ENCODE results near the gene SERPINF2.
"Not testable (repeated sequence)": the region's sequence is repeated elsewhere in the genome, so short reads cannot be mapped to it uniquely, and the experiment has no call there.

Gene SERPINF2

DNA sequence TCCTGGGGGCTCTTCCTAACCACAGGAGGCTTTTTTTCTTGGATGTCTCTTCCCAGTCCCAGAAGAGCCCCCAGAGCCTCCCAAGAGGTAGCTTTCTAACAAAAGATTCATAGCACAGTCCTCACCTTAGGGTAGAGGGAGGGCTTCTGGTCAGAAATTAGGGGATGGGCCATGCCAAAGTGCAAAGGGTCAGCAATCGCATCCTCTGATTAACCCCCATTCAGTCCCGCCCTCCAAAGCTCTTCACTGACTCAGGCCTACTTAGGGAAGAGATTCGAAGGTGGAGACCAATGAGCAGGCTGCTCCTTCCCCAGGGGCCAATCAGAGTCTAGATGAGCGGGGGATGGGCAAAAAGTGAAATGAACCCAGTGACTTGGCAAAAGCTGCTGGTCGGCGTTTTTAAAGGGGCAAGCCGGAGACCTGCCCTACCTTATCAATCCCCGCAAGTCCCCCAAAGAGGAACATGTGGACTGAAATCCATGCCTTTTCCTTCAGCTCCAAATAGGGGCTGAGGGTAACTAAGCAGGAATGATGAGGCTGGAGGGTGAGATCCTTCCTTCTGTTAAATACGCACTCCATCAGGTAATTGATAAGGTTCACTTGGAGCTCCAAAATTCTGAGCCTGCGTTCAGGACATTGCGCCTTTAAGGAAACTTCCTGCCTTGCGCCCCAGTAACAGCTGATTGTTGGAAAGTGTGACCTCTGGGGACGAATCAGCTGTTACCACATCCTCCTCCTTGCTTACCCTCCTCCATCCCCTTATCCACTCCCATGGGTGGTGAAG, 25.6 kb upstream of the SERPINF2 start:
- DNase-seq = peak; percentile 98

DNA sequence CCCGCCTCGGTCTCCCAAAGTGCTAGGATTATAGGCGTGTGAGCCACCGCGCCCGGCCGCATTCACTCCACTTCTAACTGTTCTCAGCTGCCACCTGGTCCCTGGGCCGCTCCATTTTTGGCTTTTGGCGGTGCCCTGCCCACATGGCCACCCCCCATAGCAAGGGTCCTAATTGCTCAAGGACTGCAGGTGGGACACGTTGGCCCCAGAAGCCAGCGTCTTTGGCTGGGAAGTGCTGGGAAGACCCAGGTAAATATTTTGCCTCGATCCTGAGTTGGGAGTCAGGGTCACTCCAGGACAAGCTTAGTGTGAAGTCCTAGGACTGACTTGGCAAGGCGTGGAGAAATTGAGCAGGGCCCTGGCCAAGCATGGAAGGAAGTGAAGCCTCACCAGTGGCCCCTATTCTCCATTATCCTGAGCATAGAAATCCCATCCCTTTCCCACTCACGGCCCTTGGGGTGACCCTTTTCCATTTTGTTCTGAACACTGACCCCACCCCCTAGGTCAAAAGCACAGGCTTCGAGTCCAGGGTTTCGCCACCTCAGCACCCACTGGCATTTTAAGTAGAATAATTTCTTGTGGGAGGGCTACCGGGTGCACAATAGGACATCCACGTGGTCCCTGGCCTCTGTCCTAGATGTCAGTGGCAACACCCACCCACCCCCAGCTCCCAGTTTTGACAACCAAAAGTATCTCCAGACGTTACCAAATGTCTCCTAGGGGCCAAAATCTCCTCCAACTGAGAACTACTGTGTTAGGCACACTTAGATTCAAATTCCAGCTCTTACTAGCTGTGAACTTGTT, 24.1 kb upstream of the SERPINF2 start:
- no peak for DNase-seq

DNA sequence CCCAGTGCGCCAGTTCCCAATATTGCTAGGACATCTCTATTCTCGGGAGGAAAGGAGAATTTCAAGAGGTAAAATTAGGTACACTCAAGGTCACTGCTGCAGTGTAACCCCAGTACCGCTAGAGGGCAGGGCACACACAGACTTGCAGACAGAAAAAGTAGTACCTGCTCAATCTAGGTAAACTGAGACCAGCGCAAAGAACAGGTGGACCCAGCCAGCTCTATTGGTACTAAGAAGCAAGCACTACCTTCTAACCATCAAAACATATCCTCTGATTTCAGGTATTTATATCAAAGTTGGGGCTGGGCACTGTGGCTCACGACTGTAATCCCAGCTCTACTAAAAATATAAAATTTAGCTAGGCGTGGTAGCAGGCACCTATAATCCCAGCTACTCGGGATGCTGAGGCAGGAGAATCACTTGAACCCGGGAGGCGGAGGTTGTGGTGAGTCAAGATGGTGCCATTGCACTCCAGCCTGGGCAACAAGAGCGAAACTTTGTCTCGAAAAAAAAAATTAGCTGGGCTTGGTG, 21.8 kb upstream of the SERPINF2 start:
- peak; percentile 58 for DNase-seq

DNA sequence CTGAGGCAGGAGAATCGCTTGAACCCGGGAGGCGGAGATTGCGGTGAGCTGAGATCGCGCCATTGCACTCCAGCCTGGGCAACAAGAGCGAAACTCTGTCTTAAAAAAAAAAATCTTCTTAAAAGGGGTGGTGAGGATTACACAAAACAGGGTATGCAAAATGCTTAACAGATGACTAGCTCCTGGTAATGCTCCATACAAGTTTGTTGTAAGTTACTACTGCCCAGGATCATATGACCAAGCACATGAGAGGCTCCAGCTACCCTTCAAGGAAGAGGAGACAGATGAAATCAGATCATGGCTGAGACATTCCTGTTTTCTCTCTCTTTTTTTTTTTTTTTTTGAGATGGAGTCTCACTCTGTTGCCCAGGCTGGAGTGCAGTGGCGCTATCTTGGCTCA, 20.6 kb upstream of the SERPINF2 start:
- not testable (repeated sequence) for DNase-seq

DNA sequence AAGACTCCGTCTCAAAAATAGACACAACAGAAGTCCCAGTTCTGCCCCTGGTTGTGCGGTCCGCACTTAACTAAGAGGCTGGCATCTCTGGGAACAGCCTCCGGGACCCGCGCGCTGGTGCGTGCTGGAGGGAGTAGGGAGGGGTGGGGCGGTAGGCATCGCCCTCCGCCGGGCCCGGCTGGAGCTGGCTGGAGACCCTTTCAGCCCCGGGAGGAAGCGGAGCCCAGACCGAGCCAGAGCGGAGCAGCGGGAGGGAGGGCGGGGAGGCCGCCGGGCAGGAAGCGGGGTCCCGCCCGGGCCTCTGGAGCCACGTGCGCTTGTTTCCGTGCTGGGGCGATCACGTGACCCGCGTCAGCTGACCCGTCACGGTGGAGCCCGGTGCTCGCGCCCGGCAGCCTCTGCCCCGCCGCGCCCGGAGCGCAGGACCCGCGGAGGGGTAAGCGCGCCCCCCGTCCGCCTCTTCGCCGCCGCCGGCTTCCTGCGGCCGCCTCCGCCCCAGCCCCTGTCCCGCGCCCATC, 18.3 kb upstream of the SERPINF2 start, which contains the start of gene WDR81:
Gene WDR81, plus strand, starts transcription at position 354 of the 518 bp plus-strand sequence. CDS start 256 bp downstream, outside the sequence.
- peak; percentile 82 for DNase-seq

DNA sequence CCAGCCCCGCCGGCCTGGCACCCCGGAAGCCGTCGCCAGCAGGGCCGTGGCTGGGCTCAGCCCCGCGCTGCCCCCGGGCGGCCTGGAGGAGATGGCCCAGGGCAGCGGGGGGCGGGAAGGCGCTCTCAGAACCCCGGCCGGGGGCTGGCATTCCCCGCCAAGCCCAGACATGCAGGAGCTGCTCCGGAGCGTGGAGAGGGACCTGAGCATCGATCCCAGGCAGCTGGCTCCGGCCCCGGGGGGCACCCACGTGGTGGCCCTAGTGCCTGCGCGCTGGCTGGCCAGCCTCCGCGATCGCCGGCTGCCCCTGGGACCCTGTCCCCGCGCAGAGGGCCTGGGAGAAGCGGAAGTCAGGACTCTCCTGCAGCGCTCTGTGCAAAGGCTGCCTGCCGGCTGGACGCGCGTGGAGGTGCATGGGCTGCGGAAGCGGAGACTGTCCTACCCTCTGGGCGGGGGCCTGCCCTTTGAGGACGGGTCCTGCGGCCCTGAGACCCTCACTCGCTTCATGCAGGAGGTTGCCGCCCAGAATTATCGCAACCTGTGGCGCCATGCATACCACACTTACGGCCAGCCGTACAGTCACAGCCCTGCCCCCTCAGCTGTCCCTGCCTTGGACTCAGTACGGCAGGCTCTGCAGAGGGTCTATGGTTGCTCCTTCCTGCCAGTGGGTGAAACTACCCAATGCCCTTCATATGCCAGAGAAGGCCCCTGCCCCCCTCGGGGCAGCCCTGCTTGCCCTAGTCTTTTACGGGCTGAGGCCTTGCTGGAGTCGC, 17.6 kb upstream of the SERPINF2 start:
- peak; percentile 57 for DNase-seq

DNA sequence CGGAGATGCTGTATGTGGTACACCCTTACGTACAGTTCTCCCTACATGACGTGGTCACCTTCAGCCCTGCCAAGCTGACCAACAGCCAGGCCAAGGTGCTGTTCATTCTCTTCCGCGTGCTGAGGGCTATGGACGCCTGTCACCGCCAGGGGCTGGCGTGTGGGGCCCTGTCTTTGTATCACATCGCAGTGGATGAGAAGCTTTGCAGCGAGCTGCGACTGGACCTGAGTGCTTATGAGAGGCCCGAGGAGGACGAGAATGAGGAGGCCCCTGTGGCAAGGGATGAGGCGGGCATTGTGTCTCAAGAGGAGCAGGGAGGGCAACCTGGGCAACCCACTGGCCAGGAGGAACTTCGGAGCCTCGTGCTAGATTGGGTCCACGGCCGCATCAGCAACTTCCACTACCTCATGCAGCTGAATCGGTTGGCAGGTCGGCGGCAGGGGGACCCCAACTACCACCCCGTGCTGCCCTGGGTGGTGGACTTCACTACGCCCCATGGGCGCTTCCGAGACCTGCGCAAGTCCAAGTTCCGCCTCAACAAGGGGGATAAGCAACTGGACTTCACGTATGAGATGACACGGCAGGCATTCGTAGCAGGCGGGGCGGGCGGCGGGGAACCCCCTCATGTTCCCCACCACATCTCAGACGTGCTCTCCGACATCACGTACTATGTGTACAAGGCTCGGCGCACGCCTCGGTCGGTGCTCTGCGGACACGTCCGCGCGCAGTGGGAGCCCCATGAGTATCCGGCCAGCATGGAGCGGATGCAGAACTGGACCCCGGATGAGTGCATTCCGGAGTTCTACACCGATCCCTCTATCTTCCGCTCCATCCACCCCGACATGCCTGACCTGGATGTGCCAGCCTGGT, 16.8 kb upstream of the SERPINF2 start:
- no peak for DNase-seq

DNA sequence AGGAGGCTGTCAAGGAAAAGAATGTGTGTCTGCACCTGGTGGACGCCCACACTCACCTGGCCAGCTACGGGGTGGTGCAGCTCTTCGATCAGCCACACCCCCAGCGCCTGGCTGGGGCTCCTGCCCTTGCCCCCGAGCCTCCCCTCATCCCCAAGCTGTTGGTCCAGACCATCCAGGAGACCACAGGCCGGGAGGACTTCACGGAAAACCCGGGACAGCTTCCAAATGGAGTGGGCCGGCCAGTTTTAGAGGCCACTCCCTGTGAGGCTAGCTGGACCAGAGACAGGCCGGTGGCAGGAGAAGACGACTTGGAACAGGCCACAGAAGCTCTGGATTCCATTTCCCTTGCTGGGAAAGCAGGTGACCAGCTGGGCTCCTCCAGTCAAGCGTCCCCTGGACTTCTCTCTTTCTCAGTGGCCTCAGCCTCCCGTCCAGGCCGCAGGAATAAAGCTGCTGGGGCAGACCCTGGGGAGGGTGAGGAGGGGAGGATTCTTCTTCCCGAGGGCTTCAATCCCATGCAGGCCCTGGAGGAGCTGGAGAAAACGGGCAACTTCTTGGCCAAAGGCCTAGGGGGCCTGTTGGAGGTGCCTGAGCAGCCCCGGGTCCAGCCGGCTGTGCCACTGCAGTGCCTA, 15.9 kb upstream of the SERPINF2 start:
- DNase-seq = no peak

DNA sequence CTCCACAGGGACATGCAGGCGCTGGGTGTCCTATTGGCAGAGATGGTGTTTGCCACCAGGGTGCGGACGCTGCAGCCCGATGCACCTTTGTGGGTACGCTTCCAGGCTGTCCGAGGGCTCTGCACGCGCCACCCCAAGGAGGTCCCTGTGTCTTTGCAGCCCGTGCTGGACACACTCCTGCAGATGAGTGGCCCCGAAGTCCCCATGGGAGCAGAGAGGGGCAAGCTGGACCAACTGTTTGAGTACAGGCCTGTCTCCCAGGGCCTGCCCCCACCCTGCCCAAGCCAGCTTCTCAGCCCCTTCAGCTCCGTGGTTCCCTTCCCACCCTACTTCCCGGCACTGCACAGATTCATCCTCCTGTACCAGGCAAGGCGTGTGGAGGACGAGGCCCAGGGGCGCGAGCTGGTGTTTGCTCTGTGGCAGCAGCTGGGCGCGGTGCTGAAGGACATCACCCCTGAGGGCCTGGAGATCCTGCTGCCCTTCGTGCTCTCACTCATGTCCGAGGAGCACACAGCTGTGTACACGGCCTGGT, 15.3 kb upstream of the SERPINF2 start:
- no peak for DNase-seq

DNA sequence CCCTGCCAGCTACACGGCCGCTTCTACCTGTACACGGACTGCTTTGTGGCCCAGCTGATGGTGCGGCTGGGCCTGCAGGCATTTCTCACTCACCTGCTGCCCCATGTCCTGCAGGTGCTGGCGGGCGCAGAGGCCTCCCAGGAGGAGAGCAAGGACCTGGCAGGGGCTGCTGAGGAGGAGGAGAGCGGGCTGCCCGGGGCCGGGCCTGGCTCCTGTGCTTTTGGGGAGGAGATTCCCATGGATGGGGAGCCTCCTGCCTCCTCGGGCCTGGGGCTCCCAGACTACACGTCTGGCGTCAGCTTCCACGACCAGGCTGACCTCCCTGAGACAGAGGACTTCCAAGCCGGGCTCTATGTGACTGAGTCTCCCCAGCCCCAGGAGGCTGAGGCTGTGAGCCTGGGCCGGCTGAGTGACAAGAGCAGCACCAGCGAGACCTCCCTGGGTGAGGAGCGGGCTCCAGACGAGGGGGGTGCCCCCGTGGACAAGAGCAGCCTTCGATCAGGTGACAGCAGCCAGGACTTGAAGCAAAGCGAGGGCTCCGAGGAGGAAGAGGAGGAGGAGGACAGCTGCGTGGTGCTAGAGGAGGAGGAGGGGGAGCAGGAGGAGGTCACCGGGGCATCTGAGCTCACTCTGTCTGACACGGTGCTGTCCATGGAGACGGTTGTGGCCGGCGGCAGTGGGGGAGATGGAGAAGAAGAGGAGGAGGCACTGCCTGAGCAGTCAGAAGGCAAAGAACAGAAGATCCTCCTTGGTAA, 14.6 kb upstream of the SERPINF2 start:
- DNase-seq = no peak

DNA sequence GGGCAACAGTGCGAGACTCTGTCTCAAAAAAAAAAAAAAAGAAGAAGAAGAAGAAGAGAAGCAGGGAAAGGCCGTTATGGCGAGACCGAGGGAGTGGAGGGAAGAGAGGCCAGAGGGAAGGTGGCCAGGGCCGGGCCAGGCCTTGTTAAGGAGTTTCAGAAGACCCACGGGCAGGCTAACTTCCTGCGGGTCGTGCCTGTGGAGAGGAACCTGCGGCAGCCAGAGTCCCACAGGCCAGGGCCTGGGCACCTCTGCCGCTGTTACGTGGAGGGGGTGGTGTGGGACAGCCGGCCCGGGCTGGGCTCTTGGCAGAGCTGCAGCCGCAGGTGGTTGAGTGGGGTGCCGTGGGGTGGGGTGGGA, 12.7 kb upstream of the SERPINF2 start:
- DNase-seq = no peak

DNA sequence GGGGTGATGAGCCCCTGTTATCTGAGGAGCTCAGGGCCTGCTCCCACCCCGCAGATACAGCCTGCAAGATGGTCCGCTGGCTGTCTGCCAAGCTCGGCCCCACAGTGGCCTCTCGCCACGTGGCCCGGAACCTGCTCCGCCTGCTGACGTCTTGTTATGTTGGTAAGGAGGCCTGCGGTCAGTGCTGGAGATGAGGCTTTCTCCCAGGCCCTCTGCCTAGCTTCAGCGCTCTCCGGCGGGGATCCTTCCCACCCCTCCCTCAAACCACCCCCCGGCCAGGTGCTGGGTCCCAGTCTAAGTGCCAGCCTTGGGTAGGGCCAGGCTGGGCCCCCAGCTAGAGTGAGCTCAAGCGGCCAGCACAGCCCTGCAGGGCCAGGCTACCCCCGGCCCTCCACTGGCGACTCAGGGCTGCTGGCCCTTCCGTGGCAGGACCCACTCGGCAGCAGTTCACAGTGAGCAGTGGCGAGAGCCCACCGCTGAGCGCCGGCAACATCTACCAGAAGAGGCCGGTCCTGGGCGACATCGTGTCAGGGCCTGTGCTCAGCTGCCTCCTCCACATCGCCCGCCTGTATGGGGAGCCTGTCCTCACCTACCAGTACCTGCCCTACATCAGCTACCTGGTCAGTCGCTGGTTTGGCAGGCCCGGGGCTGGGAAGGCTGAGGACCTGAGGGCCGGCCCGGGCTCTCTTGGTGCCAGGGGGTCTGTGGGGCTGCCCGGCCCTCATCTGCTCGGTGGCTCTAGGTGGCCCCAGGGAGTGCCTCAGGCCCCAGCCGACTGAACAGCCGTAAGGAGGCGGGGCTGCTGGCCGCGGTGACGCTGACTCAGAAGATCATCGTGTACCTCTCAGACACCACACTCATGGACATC, 12.1 kb upstream of the SERPINF2 start:
- no peak for DNase-seq

DNA sequence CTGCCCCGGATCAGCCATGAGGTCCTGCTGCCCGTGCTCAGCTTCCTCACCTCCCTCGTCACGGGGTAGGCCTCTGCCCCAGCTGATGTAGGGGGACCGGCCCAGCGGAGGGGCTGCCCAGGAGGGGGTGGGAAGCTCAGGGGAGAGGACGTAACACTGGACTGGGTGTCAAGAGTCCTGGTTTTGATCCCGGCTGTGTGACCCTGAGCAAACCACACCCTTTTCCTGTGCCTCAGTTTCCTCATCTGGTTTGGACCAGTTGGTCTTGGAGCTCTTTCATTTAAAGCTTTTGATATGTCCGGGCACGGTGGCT, 11.5 kb upstream of the SERPINF2 start:
- DNase-seq = no peak

DNA sequence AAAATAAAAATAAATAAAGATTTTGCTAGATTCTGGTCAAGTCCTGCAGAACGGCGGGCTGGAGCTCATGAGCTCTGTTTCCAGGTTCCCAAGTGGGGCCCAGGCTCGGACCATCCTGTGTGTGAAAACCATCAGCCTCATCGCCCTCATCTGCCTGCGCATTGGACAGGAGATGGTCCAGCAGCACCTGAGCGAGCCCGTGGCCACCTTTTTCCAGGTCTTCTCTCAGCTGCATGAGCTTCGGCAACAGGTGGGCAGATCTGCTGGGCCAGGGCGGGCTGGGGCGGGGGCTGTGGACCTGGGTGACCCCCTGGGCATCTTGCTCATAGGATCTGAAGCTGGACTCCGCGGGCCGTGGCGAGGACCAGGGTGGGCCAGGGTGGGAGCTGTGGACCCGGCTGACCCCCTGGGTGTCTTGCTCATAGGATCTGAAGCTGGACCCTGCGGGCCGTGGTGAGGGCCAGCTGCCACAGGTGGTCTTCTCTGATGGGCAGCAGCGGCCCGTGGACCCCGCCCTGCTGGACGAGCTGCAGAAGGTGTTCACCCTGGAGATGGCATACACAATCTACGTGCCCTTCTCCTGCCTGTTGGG, 10.3 kb upstream of the SERPINF2 start:
- DNase-seq = no peak

DNA sequence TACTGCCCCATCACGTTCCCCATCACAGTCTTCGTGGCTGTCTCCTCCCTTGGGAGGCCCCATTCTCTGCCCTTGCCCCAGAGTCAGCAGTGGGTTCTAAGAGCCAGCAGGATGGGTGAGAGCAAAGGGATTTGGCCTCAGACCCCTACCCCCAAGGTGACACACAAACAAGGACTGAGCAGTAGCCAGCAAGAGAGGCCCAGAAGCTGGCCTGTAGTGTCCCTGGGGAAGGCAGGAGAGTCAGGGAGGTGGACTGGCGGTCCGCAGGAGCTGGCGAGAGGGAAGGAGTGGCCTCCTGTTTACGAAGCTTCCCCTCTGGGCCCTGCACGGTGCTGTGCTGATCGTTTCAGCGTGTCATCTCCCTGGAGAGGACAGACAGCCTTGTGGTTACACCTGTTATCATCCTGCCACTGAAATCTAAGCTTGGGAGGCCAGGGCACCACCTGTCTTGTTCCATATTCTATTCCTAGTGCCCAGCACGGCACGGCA, 9.8 kb upstream of the SERPINF2 start:
- no peak for DNase-seq

DNA sequence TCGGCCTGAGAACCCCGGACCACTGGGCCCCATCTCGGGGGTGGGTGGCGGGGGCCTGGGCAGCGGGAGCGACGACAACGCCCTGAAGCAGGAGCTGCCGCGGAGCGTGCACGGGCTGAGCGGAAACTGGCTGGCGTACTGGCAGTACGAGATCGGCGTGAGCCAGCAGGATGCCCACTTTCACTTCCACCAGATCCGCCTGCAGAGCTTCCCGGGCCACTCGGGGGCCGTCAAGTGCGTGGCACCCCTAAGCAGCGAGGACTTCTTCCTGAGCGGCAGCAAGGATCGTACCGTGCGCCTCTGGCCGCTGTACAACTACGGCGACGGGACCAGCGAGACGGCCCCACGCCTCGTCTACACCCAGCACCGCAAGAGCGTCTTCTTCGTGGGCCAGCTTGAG, 8.9 kb upstream of the SERPINF2 start:
- DNase-seq = no peak

DNA sequence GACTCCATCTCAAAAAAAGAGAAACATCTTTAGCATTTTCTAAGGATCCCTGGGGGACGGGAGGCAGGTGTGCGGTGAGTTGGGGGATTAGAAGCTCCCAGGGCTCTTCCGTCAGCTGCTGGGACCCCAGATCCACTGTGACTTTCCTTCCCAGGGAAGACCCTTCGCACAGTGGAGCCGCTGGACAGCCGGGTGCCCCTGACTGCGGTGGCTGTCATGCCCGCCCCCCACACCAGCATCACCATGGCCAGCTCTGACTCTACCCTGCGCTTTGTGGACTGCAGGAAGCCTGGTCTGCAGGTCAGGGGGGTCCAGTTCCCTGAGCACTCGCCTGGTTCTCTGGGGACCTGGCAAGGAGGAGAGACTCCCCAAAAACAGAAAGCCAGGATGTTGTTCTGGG, 7.3 kb upstream of the SERPINF2 start:
- no peak for DNase-seq

DNA sequence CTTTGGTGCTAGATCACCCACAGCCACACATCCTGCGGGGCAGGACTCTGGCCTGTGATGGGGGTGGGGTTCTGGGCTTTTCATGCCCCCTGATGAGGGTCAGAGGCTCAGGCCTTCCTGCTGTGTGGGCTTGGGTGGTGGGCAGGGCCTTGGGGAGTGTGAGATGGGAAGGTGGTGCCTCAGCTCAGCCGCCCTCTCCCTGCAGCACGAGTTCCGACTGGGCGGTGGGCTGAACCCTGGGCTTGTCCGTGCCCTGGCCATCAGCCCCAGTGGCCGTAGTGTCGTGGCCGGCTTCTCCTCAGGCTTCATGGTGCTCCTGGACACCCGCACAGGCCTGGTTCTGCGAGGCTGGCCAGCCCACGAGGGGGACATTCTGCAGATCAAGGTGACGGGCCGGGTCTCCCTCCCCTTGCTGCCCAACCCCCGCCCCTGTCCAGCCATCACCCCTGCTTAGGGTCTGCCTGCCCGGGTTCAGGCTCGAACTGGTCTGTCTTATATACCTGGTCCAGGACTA, 6.8 kb upstream of the SERPINF2 start:
- no peak for DNase-seq

All from NCI-H146 (cell line).